Measurements from ENCODE around the gene MRPS33.
"Not testable (repeated sequence)": the region's sequence is repeated elsewhere in the genome, so short reads cannot be mapped to it uniquely, and the experiment has no call there.

MRPS33 gene

DNA sequence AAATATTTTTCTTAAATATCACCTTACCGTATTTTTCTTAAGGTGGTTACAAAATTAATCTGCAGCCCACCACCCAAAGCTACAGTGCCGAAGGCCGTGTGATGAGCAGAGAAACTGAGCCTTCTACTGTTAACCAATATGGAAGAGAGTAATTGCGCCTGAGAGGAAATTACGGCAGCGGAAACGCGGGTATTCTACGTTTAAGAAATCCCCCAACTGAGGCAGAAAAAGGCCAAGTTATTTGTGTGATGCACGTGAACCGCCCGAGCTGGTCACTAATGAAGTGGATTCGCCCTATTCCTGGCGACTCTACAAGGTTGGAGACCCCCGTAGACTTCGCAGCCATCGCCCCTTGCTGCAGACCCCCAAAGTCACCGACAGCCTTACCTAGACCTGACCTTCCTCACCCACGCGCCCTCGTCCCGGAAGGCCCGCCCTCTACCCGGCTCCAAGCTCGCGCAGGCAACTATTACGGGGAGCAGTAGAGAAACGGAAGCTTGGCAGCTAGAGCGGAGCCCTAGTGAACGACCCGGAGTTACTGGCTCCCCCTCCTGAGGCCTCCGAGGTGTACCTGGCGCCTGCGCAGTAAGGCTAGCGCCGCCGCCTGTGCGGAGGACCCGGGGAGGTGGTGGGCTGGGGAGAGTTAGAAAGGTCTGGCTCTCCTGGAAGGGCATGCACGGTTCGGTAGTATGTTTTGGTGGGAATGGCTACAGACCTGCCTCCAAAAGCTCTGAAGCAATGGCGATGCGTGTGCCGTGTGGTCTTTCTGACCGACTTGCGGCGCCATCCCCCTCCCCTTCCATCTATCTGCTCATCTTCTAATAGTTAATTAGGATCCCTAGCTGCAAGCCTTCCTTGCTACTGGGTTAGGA, at the start of gene MRPS33:
TSS of gene MRPS33 (minus strand) at position 429 of the 872 bp plus-strand sequence. CDS start 4,319 bp downstream, outside the sequence.
- peak; percentile 99 for DNase-seq

DNA sequence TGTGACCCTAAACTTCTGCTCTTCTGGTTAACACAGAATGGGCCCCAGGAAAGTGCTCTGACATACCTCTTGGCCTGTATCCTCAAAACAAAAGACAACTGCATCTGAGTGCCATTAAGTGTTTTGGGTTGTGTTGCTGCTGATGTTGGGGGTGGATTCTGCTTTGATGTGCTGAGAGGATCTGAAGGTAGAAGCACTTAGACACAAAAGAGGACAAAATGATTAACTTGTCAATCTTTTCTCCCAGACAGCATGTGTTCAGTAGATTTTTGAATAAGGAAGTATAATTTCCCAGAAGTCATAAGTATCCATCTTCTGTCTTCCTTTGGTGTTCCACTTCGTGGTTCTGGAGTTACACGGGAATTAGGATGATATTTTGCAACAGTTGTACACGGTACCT, 43.0 kb upstream of the MRPS33 start:
- no peak for DNase-seq

- no peak for DNase-seq
Measured at GRCh38 chr7:141055146-141055545, 40.4 kb upstream of the MRPS33 start.

- DNase-seq, result no peak
Measured at GRCh38 chr7:141053626-141054025, 38.9 kb upstream of the MRPS33 start.

DNA sequence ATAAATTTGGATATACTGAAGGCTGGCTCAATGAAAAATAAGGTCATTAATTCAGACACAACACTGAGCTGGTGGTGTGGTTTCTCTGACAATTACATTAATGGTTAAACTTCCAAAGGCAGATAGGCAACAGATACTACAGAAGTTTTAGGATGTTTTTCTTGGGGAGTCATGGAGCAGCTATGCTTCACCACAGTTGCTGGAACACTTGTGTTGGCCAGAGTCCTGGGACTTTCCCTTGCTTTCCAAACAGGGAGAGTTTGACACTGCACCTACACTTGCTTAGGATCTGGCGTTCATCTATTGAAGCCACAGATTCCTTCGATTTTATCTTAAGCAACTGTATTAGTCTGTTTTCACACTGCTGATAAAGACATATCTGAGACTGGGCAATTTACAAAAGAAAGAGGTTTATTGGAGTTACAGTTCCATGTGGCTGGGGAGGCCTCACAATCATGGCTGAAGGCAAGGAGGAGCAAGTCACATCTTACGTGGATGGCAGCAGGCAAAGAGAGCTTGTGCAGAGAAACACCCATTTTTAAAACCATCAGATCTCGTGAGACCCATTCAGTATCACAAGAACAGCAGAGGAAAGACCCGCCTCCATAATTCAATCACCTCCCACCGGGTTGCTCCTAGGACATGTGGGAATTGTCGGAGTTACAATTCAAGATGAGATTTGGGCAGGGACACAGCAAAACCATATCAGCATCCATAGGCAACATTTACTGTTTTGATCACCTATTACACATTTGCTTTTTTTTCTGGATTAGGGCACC, 31.3 kb upstream of the MRPS33 start:
- no peak for DNase-seq

DNA sequence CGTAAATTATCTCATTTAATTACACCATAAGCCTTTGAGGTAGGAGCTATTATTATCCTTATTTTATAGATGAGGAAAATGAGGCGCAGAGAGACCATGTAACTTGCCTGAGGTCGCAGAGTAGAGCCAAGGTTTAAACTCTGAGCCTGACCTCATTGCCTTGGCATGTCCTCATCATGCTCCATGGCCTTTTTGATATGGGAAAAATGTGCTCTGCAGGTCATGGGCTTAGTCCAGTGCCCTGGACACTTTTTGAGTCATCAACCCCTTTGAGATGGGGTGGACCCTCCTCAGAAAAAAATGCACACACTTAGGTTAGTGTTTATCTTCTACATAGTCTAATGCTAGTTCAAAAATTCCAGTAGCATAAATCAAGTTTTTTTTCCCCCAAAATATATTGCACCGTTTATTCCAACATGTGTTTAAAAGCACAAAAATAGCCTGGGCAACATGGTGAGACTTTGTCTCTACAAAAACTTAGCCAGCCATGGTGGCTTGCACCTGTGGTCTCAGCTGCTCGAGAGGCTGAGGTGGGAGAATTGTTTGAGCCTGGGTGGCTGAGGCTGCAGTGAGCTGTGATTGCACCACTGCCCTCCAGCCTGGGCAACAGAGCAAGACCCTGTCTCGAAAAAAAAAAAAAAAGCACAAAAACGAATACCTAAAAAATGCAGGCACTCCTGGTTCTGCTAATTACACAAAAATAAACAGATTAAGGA, 30.5 kb upstream of the MRPS33 start:
- DNase-seq, result no peak

DNA sequence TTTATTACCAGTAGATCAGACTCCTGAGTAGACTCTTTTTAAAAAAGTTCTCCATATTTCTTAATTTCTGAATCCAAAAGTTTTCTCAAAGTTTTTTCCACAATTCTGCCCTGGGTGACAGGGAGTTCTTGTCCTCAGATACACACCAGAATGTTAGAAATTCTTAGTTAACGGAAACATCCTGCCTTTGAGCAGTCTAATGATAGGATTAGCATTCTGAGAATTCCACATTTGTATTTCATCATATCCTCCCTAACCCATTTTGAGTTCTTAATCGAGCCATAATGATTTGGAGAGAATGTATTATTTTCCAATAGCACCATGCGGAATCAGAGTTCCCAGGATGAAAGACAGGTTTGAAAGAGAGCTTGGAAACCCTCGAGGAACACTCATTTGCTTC, 28.9 kb upstream of the MRPS33 start:
- no peak for DNase-seq

DNA sequence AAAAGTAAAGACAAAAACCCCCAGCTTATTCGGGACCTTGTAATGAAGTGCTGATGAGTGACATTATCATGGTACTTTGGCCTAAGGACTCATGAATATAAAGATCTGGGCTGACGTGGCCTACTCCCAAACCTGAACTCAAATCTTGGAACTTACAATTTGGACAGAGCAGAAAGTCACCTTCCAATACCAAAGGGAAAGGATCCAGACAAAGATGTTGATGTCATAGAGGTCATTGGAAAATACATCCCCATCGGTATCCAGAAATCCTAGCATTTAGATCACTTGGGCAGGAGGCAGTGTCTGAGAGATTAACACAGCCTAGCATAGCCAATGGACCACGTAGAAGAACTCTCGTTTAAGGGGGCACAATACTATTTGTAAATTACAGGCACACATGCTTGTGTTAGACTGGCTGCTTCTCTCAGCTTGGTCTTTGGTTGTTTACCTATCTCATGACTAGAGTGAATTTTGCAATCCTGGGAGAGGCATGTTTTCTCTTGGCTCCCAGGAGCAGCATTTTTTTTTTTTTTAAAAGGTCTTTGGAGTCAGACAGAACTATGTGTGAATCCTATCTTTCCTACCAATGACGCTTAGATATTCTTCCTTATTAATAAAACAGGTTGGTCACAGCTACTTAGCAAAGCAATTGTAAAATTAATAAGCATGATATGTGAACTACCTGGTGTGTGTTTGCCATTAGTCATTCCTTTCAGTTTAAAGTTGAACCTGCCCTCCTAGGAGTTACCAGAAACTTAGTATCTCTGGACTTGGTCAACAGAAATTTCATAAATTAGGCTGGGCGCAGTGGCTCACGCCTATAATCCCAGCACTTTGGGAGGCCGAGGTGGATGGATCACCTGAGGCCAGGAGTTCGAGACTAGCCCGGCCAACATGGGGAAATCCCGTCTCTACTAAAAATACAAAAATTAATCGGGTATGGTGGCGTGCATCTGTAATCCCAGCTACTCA, 27.8 kb upstream of the MRPS33 start:
- DNase-seq, result no peak

DNA sequence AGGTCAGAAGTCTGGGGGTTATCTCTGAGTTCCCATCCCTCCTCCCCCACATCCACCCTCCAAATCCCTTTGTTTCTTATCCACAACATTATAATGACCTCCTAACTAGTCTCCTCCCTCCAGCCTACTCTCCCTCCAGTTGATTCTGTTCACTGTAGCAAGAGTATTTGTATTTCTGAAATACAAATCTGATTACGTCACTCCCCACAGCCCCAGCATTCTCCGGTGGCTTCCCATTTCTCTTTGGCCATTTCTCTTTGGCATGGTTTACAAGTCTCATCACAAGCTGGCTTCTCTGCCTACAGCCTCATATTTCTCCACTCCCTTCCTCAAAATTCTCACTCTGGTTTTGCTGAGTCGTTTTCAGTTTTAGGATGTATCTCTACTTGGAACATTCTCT, 24.6 kb upstream of the MRPS33 start:
- no peak for DNase-seq

DNA sequence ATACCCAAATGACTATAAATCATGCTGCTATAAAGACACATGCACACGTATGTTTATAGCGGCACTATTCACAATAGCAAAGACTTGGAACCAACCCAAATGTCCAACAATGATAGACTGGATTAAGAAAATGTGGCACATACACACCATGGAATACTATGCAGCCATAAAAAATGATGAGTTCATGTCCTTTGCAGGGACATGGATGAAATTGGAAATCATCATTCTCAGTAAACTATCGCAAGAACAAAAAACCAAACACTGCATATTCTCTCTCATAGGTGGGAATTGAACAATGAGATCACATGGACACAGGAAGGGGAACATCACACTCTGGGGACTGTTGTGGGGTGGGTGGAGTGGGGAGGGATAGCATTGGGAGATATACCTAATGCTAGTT, 23.3 kb upstream of the MRPS33 start:
- not testable (repeated sequence) for DNase-seq

DNA sequence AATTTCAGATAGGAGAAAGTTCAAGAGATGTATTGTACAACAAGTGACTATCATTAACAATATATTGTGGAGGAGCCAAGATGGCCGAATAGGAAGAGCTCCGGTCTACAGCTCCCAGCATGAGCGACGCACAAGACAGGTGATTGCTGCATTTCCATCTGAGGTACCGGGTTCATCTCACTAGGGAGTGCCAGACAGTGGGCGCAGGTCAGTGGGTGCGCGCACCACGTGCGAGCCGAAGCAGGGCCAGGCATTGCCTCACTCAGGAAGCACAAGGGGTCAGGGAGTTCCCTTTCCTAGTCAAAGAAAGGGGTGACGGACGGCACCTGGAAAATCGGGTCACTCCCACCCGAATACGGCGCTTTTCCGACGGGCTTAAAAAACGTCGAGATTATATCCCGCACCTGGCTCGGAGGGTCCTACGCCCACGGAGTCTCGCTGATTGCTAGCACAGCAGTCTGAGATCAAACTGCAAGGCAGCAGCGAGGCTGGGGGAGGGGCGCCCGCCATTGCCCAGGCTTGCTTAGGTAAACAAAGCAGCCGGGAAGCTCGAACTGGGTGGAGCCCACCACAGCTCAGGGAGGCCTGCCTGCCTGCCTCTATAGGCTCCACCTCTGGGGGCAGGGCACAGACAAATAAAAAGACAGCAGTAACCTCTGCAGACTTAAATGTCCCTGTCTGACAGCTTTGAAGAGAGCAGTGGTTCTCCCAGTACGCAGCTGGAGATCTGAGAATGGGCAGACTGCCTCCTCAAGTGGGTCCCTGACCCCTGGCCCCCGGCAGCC, 18.0 kb upstream of the MRPS33 start:
- DNase-seq, result not testable (repeated sequence)

- no peak for DNase-seq
Measured at GRCh38 chr7:141028767-141029166, 14.0 kb upstream of the MRPS33 start.

- no peak for DNase-seq
Measured at GRCh38 chr7:141027043-141027442, 12.3 kb upstream of the MRPS33 start.

- no peak for DNase-seq
Measured at GRCh38 chr7:141024668-141025067, 9.9 kb upstream of the MRPS33 start.

DNA sequence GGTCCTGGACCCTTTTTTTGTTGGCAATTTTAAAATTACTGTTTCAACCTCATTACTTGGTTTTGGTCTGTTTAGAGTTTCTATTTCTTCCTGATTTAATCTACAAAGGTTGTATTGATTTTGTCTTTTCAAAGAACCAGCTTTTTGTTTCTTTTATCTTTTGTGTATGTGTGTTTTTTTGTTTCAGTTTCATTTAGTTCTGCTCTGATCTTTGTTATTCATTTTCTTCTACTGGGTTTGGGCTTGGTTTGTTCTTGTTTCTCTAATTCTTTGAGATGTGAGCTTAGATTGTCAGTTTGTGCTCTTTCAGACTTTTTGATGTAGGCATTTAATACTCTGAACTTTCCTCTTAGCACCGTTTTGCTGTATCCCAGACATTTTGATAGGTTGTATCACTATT, 8.5 kb upstream of the MRPS33 start:
- DNase-seq, result no peak

GRCh38 chr7:141017555-141017954, 2.8 kb upstream of the MRPS33 start:
- DNase-seq, result no peak

DNA sequence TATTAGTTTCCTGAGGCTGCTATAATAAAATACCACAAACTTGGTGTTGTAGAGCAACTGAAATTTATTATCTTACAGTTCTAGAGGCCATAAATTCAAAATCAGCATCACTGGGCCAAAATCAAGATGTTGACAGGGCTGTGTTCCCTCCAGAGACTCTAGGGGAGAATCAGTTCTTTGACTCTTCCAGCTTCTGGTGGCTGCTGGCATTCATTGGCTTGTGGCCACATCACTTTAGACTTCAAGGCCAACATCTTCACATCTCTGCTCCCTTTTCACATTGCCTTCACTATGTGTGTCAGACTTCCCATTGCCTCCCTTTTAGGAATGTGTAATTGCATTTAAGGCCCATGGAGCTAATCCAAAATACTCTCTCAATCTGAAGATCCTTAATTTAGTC, 1.6 kb upstream of the MRPS33 start:
- DNase-seq, result no peak

DNA sequence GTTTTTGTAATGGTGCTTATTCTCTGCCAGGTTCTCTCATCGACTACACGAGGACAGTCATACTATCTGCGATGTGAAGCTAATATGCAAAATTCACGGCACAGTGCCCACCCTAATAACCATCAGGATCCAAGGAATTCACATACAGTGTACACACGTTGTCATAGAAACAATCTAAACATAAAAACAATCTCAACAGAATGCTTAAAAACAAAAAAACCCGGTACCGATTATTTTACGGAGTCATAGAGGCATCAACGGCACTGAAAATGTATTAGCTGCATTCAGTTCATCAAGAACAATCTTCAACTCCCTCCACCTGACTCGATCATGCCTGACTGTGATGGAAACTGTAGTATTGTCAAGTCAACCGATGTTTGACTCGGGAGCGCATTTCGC, 628 bp downstream of the MRPS33 start:
- DNase-seq, result no peak

DNA sequence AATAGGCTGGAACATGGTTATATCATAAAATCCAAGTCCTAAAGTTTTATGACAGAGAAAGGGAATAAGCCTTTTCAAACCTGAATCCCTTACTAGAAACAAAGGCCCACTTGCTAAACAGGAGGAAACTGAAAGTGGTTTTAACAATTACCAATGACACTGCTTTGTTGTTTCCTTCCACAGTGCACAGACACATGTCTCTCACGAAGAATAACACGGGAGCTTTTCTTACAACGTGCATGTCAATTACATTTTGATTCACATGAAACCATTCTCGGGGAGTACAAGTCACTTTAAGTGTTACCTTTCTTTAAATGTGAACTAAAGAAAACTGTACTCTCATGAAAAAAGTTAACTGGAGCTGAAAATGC, 1.4 kb downstream of the MRPS33 start:
- DNase-seq, result no peak

- DNase-seq, result no peak
Measured at GRCh38 chr7:141012696-141013344, 1.9 kb downstream of the MRPS33 start.
